HFFc6 (cell line): ENCODE results near the gene DDX53. TPM values are rescaled to one million over a fixed set of nuclear protein-coding genes. Genes with fewer than 3 reads are reported as not detected.

Source experiments
- DNase-seq: peaks from one replicate; pipeline ENCODE4 v3.0.0-alpha.2; 2018
- H3K27ac Mint-ChIP-seq: 2 replicates; pipeline ENCODE4 v1.8.0; 2020; ENCODE audit warnings: mild to moderate bottlenecking, mixed read lengths
- H3K27me3 Mint-ChIP-seq: 2 replicates; pipeline ENCODE4 v1.8.0; 2021; ENCODE audit warnings: mild to moderate bottlenecking, moderate library complexity, mixed read lengths; ENCODE audit not compliant: insufficient read depth
- H3K36me3 Mint-ChIP-seq: 2 replicates; pipeline ENCODE4 v1.8.0; 2021; ENCODE audit warnings: low read depth, mixed read lengths
- H3K4me1 Mint-ChIP-seq: 2 replicates; pipeline ENCODE4 v1.8.0; 2020; ENCODE audit warnings: low read depth, mixed read lengths
- H3K4me3 Mint-ChIP-seq: 2 replicates; pipeline ENCODE4 v1.8.0; 2020; ENCODE audit warnings: mild to moderate bottlenecking, moderate library complexity, mixed read lengths
- H3K9me3 Mint-ChIP-seq: 2 replicates; pipeline ENCODE4 v1.8.0; 2020; ENCODE audit warnings: mild to moderate bottlenecking, mixed read lengths
- CTCF ChIP-seq: fragments of 200-600 bp; sonication (generic); IDR thresholded peaks from 2 replicates; pipeline ENCODE4 v1.5.0; 2021; ENCODE audit warnings: antibody characterized with exemption, mild to moderate bottlenecking
- total RNA-seq, 6 experiments: library from RNA; stranded (reverse); fragmentation: NEBNext Ultra II Directional; extraction: Animal tissue kit (Norgen Biotek cat#: 25700); gene quantifications; 2 replicates in 1 of 6; 3 replicates in 5 of 6; pipeline ENCODE4 v1.2.3, GENCODE V29; 2021

The DDX53 gene
- total RNA-seq, 6 experiments from 2014 or later, result not detected

- Mint-ChIP-seq H3K4me3 (no peak overlapping the region), H3K36me3 (no peaks in the 10 kb centered on the region), H3K4me1 (peaks cover 31% of the 10 kb centered on the region), H3K9me3 (no peaks in the 10 kb centered on the region), H3K27ac (no peak overlapping the region; the same call in 1 of the 2 replicates), H3K27me3 (no peaks in the 10 kb centered on the region; the same call in 1 of the 2 replicates)
- peak; percentile 32 for DNase-seq
- no peak for TF ChIP-seq CTCF
Measured at GRCh38 chrX:22963196-22963595, 36.6 kb upstream of the DDX53 start.

- Mint-ChIP-seq H3K27me3 (no peaks in the 10 kb centered on the region; the same call in 1 of the 2 replicates), H3K9me3 (no peaks in the 10 kb centered on the region), H3K4me3 (no peak overlapping the region), H3K36me3 (0 out of 2 replicates have a peak, but pooled peaks cover 3% of the 10 kb centered on the region), H3K27ac (no peak overlapping the region), H3K4me1 (peaks cover 28% of the 10 kb centered on the region)
- no peak for TF ChIP-seq CTCF
- DNase-seq, result no peak
Measured at GRCh38 chrX:22968494-22968893, 31.3 kb upstream of the DDX53 start.

GRCh38 chrX:22969411-22969810, 30.3 kb upstream of the DDX53 start:
- peaks cover 22% of the 10 kb centered on the region for H3K4me1 Mint-ChIP-seq
- peak; percentile 0 for DNase-seq
- 0 out of 2 replicates have a peak, but pooled peaks cover 3% of the 10 kb centered on the region for H3K36me3 Mint-ChIP-seq
- no peak for TF ChIP-seq CTCF
- H3K9me3 Mint-ChIP-seq, result no peaks in the 10 kb centered on the region
- H3K27ac Mint-ChIP-seq, result no peak overlapping the region
- no peaks in the 10 kb centered on the region; the same call in 1 of the 2 replicates for H3K27me3 Mint-ChIP-seq
- H3K4me3 Mint-ChIP-seq, result no peak overlapping the region

- 0 out of 2 replicates have a peak, but pooled peaks cover 3% of the 10 kb centered on the region for H3K36me3 Mint-ChIP-seq
- H3K4me1 Mint-ChIP-seq, result peaks cover 14% of the 10 kb centered on the region
- no peak for TF ChIP-seq CTCF
- no peak for DNase-seq
- no peak overlapping the region for H3K4me3 Mint-ChIP-seq
- H3K27ac Mint-ChIP-seq, result no peak overlapping the region
- H3K9me3 Mint-ChIP-seq, result no peaks in the 10 kb centered on the region
- H3K27me3 Mint-ChIP-seq, result no peaks in the 10 kb centered on the region; the same call in 1 of the 2 replicates
Measured at GRCh38 chrX:22970861-22971260, 28.9 kb upstream of the DDX53 start.

GRCh38 chrX:22974616-22975015, 25.1 kb upstream of the DDX53 start:
- H3K9me3 Mint-ChIP-seq, result no peaks in the 10 kb centered on the region
- TF ChIP-seq CTCF, result no peak
- H3K4me1 Mint-ChIP-seq, result no peaks in the 10 kb centered on the region; the same call in 1 of the 2 replicates
- H3K27me3 Mint-ChIP-seq, result peaks cover 3% of the 10 kb centered on the region; the same call in 1 of the 2 replicates
- no peak for DNase-seq
- H3K27ac Mint-ChIP-seq, result no peak overlapping the region
- H3K4me3 Mint-ChIP-seq, result no peak overlapping the region
- H3K36me3 Mint-ChIP-seq, result 0 out of 2 replicates have a peak, but pooled peaks cover 3% of the 10 kb centered on the region

- no peak for TF ChIP-seq CTCF
- H3K4me1 Mint-ChIP-seq, result no peaks in the 10 kb centered on the region
Measured at GRCh38 chrX:22975786-22976185, 24.0 kb upstream of the DDX53 start.

More at GRCh38 chrX:22975786-22976185, 24.0 kb upstream of the DDX53 start:
- Mint-ChIP-seq H3K4me3 (no peak overlapping the region), H3K9me3 (no peaks in the 10 kb centered on the region), H3K36me3 (no peaks in the 10 kb centered on the region), H3K27me3 (peaks cover 3% of the 10 kb centered on the region; the same call in 1 of the 2 replicates), H3K27ac (no peak overlapping the region)
- DNase-seq, result no peak
